GM21381 (cell line): ENCODE results near the gene TSPAN18.

ENCODE experiments used
- ATAC-seq: cut with Tn5 transposase; IDR thresholded peaks from one replicate; pipeline ENCODE4 v1.9.1; 2021; ENCODE audit warnings: mild to moderate bottlenecking, moderate library complexity; ENCODE audit not compliant: unreplicated experiment

The TSPAN18 gene

GRCh38 chr11:44819346-44819745 lies 92.6 kb downstream of the TSPAN18 start:
- ATAC-seq = no peak

GRCh38 chr11:44822369-44822768 lies 95.6 kb downstream of the TSPAN18 start:
- ATAC-seq = no peak

- no peak for ATAC-seq
Observed at GRCh38 chr11:44823006-44823405, 96.2 kb downstream of the TSPAN18 start.

- no peak for ATAC-seq
Observed at GRCh38 chr11:44823868-44824267, 97.1 kb downstream of the TSPAN18 start.

DNA sequence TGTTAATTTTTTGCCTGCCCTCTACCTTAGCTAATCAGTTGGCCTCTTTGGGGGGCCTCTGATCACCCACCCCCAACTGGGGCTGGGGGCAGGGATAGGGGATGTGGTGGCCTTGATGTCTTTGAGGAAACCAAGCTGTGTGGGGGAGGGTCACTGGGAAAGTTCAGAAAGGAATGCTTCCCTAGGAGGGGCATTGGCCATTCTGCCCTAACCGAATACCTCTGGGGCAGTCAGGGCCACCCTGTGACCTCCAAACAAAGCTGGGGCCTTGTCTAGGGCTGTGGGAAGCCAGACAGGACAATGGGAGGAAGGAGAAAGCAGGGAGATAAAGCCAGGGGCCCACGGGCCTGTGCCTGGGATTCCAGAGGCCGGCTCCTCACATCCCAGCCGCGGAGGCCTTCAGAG lies 97.5 kb downstream of the TSPAN18 start:
- ATAC-seq = no peak

DNA sequence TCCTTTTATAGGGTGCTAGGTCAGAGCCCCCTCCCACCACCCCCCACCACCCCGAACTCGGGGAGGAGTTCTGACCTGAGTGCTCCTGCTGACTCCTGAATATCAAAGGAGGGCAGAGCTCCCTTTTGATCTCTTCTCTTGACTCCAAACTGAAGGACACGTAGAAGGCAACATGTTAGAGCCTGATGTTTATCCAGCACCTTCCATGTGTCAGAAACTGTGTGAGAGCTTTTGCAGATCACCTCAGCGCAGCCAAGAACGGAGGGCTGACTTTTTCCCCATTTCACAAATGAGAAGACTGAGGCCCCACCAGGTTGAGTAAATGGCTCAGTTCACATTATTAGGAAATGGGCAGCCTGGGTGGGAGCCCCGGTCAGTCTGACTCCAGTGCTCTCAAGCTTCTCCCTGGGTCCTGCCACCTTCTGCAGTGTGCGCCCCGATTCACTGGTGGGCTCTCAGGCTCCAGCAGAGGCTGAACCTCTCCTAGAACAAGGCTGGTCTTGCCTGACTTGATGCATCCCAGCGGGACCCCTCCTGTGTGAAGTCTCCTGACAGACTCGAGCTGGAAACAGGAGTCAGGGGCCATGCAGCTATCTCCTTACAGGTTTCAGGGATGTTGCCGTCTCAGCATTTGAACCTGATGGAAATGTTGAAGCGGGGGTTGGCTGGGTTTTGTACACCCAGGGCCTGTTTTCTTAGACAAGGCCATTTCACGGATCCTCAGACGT lies 98.5 kb downstream of the TSPAN18 start:
- no peak for ATAC-seq

GRCh38 chr11:44826922-44827643 lies 100.3 kb downstream of the TSPAN18 start:
- no peak for ATAC-seq

- no peak for ATAC-seq
Observed at GRCh38 chr11:44828296-44828695, 101.5 kb downstream of the TSPAN18 start.

- no peak for ATAC-seq
Observed at GRCh38 chr11:44829838-44830237, 103.1 kb downstream of the TSPAN18 start.

- ATAC-seq = no peak
Observed at GRCh38 chr11:44831605-44832394, 105.0 kb downstream of the TSPAN18 start.

- no peak for ATAC-seq
Observed at GRCh38 chr11:44832452-44832851, 105.7 kb downstream of the TSPAN18 start.

- no peak for ATAC-seq
Observed at GRCh38 chr11:44833221-44833876, 106.6 kb downstream of the TSPAN18 start.

- no peak for ATAC-seq
Observed at GRCh38 chr11:44833877-44834452, 107.2 kb downstream of the TSPAN18 start.

DNA sequence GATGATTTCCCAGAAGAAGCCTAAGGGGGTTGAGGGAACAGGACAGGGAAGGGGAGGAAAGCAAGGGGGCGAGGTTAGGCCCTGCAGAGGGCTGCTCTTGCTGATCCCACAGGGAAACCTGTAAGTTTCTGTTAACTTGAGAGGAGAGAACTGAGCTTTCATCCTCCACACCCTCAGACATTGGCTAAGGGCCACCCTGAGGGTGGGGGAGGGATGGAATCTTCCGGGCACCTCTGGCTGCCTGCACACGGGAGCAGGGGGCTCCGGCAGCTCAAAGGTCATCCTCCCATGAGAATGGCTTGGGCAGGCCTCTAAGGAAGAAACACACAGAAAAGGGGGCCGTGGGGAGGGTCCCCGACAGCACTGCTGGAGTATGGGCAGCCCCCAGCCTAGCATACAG lies 108.1 kb downstream of the TSPAN18 start:
- ATAC-seq = no peak

DNA sequence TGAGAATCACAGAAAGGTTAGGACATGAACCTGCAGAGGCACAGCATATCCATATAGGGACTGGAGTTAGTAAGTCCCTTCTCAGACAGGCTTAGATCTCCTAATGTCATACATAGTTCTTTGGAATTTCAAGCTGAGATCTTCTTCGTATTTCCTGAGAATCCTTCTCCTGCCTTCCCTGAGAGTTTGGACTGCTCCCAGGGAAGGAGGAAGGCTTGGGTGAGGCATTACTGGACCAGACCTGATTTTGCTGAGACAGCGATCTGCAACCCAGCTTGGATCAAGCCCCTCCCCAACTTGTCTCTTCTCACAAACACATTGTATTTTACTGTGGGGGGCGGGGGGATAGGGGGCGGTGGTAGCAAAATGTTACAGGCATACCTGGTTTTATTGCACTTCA lies 108.5 kb downstream of the TSPAN18 start:
- no peak for ATAC-seq

DNA sequence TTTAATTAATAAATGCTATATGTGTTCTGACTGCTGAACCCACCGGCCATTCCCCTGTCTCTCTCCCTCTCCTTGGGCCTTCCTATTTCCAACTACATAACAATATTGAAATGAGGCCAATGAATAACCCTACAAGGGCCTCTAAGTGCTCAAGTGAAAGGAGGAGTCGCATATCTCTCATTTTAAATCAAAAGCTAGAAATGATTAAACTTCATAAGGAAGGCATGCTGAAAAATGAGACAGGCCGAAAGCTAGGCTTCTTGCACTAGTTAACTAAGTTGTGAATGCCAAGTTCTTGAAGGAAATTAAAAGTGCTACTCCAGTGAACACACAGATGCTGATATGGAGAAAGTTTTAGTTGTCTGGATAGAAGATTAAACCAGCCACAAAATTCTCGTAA lies 109.2 kb downstream of the TSPAN18 start:
- ATAC-seq = no peak

- no peak for ATAC-seq
Observed at GRCh38 chr11:44837661-44838060, 110.9 kb downstream of the TSPAN18 start.

GRCh38 chr11:44839458-44840084 lies 112.8 kb downstream of the TSPAN18 start:
- no peak for ATAC-seq

GRCh38 chr11:44840085-44840478 lies 113.3 kb downstream of the TSPAN18 start:
- no peak for ATAC-seq

GRCh38 chr11:44840521-44841251 lies 113.9 kb downstream of the TSPAN18 start:
- ATAC-seq = no peak
